GM21528 (cell line): Measurements from ENCODE around the gene CTPS2.
"Not testable (repeated sequence)": the region's sequence is repeated elsewhere in the genome, so short reads cannot be mapped to it uniquely, and the experiment has no call there.

Experiments used
- ATAC-seq: cut with Tn5 transposase; IDR thresholded peaks from one replicate; pipeline ENCODE4 v1.9.1; 2021; ENCODE audit warnings: mild to moderate bottlenecking, moderate library complexity; ENCODE audit not compliant: unreplicated experiment, low FRiP score

CTPS2 gene

DNA sequence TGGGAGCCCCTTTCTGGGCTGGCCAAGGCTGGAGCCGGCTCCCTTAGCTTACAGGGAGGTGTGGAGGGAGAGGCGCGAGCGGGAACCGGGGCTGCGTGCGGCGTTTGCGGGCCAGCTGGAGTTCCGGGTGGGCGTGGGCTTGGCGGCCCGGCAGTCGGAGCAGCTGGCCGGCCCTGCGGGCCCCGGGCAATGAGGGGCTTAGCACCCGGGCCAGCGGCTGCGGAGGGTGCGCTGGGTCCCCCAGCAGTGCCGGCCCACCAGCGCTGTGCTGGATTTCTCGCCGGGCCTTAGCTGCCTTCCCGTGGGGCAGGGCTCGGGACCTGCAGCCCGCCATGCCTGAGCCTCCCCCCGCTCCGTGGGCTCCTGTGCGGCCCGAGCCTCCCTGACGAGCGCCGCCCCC is 137.1 kb downstream of the CTPS2 start:
- ATAC-seq, result not testable (repeated sequence)

DNA sequence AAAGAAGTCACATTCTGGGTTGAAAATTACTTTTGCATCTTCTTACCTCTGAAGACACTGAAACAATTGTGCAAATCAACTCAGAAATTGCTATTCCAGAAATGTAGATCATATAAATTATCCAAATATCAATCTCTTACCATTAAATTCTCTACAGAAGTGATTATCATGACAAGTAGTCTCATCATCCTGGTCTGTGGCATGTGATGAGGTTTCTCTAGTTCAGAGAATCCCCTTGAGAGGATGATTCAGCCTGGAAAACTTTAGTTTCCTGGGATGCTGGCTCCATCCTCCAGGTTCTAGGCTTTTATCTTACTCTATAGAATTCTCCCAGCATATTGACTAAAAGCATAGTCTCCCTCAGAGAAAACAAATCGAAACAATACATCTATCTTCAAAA is 138.7 kb downstream of the CTPS2 start:
- ATAC-seq, result no peak

DNA sequence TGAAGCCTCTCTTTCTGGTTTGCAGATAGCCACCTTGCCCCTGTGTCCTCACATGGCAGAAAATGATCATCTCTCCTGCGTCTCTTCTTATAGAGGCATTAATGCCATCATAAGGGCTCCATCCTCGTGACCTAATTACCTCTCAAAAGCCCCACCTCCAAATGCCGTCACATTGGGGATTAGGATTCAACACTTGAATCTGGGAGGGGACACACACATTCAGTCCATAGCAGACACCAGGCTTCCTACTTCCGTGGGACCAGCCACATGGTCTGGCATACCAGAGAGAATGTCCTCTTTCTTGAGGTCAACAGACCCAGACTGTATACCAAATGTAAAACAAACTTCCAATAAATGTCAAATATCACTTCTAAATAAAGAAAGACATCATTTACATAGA is 144.8 kb downstream of the CTPS2 start:
- ATAC-seq, result no peak

DNA sequence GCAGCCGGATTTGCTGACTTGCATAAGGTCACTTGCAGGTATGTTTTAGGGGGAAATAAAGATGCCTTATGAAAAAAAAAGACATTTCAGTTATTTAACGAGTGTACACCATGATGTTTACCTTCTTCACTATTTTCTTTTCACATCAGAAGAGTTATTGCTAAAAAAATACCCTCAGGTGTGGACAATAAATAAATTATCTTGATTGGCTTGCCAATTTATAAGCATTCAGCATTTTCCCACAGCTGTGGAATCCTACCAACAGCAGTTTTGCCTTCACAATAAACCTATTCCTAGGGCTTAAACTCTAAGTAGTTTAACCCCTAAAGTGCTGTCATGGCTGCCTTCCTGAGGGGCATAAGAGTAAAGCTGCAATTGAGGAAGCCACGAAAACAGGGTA is 145.9 kb downstream of the CTPS2 start:
- no peak for ATAC-seq

DNA sequence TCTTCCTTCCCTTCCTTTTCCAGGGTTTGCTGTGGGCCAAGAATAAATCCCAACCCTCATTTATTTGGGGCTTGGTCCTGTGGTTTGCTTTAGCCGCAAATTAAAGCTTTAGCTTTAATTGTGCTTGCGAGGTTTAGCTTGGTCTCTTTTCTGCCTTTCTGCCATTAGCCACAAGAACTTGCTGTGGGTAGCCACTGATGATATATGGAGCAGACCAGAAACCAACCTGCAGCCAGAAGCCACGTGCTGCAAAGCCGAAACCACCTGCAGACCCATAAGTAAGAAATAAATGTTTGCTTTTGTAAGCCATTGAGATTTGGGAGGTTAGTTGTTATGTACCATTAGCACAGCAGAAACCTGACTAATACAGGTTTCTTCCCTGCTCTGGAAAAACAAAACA is 152.3 kb downstream of the CTPS2 start:
- no peak for ATAC-seq

DNA sequence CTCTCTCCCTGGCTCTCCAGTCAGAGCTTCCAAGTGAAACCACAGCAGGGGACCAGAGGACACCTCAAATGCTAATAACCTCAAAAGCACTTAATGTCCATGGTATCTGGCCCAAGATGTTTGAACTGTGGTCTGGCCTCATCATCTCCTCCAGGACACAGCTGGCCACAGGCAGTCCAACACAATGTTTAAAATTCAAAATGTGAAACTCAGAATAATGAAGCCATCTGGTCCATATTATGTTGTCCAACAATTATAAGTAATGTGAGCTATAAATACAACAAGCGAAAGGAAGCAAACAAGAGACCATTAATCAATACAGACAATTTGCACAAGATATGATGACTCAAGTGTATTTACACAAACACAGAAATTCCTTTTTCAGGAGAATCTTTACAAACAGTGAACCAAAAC is 153.3 kb downstream of the CTPS2 start:
- ATAC-seq, result no peak

DNA sequence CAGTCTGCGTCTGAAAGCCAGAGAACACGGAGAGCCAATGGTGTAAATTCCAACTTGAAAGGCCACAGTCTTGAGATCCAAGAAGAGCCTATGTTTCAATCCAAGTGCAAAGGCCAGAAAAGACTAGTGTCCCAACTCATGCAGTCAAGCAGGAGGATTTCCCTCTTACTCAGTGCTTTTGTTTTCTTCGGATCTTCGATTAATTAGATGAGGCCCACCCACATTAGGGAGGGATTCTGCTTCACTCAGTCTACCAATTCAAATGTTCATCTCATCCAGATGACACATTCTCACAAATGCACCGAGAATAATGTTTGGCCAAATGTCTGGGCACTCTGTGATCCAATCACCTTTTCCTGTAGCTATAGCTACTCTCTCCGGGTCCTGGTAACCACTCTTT is 154.0 kb downstream of the CTPS2 start:
- ATAC-seq, result no peak

DNA sequence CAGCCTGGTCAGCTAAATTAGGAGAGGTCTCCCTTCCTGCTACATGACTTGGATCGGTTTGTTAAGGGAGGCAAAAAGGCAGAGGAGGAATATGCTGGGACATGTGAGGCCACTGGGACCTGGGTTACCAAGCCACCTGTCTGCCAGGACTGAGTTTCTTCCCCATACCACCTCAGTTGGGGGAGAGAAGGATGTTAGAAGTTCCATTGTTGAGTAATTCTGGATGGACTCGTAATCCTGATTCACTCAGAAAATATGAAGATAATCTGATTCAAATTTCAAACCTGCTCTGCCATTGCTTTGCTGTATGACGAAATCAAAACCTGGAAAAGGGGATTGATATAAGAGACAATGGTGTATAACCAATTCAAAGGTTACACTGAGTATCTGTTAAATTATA is 159.9 kb downstream of the CTPS2 start:
- ATAC-seq, result no peak

DNA sequence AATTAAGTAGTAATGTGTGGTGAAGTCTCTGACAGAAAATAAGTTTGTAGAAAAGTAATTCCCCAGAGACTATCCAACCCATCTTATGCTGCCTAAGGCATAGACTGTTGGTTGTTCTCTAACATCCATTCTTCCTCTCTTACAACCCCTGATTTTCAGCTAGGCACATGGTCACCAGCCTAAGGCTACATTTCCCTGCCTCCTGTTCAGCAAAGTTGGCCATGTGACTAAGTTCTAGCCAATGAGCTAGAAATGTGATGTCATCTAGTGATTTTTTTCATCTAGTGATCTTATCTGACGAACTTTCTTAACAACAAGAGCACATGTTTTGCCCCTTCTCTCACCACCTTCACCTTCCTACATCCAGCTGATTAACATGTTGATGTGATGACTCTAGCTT is 164.8 kb downstream of the CTPS2 start:
- no peak for ATAC-seq

DNA sequence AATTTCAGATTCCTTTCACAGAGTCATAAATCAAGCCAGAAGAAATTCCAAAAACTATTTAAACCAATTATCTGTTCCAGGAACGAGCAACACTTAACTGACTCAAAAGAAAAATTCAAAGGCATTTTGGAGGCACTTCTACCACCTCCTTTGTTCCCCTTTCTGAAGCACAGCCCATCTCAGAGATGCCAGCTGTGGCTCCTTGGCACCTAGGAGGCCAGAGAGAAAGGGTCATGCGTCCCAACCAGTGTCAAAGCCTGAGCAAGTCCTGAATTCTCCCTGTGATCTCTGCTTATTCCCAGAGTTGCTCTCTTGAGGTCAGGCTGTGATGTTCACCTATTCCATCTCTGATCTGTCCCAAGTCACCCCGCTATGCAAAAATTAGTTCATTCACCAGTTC is 167.5 kb downstream of the CTPS2 start:
- no peak for ATAC-seq
